NCI-H1048 (cell line): ENCODE measurements around the gene ELOVL2.

ENCODE experiments used
- DNase-seq: peaks from one replicate; lab custom pipeline; 2025; lab: John Stamatoyannopoulos, UW

The ELOVL2 gene

GRCh38 chr6:11056871-11057270 lies 12.8 kb upstream of the ELOVL2 start:
- DNase-seq, result no peak

GRCh38 chr6:11055127-11055627 lies 11.1 kb upstream of the ELOVL2 start:
- no peak for DNase-seq

- DNase-seq, result no peak
Observed at GRCh38 chr6:11054722-11055121, 10.6 kb upstream of the ELOVL2 start.

GRCh38 chr6:11053307-11053706 lies 9.2 kb upstream of the ELOVL2 start:
- no peak for DNase-seq

- DNase-seq, result no peak
Observed at GRCh38 chr6:11050731-11051130, 6.6 kb upstream of the ELOVL2 start.

GRCh38 chr6:11044712-11045167 lies 635 bp upstream of the ELOVL2 start:
- DNase-seq, result no peak

DNA sequence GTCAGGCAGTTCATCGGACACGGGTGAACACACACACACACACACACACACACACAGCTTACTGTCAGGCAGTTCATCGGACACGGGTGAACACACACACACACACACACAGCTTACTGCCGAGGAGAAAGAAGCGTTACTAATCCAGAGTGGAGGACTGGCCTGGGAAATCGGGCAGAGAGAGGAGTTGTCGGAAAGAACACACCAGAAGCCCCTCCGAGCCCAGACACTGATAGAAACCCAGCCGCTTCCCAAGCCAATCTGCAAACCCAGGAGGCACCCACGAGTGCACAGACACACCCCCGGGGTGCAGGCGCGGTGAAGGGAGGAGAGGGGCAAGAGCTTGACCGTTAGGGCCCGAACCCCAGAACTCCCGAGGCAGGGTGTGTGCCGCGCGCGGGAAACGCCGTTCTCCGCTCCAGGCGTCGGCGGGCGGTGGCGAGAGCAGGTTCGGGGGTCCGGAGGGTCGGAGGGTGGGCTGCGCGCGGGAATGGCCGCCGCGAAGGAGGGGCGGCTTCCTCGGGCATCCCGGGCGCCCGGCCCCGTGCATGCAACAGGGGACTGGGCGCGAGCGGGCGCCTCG lies 636 bp downstream of the ELOVL2 start:
- no peak for DNase-seq

- no peak for DNase-seq
Observed at GRCh38 chr6:11042750-11043377, 1.2 kb downstream of the ELOVL2 start.

DNA sequence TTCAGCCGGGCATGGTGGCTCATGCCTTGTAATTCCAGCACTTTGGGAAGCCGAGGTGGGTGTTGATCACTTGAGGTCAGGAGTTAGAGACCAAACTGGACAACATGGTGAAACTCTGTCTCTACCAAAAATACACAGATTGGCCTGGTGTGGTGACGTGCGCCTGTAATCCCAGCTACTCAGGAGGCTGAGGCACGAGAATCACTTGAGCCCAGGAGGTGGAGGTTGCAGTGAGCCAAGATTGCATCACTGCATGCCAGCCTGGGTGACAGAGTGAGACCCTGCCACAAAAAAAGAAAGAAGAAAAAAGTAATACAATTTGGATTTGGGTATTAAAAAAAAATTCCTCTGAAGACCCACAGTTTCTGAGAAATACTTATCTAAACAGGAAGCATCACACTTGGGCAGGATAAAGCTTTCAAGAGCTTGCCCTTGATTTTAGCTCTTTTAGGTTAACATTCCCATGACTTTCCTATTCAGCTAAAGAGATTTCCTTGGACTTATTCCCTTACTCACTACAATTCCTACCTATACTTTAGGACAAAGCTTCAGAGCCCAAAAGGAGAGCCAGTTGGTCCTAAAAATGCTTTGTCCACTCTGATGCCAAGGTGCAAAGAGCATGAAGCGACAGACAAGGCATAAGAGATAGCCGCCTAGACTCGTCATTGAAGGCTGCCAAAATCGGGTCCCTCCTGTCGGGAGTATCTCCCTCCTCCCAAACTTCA lies 1.9 kb downstream of the ELOVL2 start:
- DNase-seq, result no peak

DNA sequence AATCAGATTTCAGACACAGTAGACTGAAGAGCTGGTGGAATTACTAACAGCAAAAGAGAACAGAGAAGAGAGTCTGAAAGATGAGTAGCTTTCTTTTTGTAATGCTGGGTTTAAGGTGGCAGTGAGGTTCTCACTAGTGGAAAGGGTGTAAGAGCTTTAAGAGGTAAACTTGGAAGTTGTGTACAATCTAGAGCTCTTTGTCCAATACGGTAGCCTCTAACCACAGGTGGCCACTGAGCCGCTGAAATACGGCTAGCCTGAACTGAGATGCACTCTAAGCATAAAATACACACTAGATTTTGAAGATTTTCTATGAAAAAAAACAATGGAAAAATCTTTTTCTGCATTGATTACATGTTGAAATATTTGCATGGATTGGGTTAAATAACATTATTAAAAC lies 4.0 kb downstream of the ELOVL2 start:
- no peak for DNase-seq

GRCh38 chr6:11039040-11039439 lies 5.1 kb downstream of the ELOVL2 start:
- no peak for DNase-seq

- no peak for DNase-seq
Observed at GRCh38 chr6:11036977-11037430, 7.1 kb downstream of the ELOVL2 start.

- DNase-seq, result no peak
Observed at GRCh38 chr6:11036351-11036740, 7.8 kb downstream of the ELOVL2 start.

DNA sequence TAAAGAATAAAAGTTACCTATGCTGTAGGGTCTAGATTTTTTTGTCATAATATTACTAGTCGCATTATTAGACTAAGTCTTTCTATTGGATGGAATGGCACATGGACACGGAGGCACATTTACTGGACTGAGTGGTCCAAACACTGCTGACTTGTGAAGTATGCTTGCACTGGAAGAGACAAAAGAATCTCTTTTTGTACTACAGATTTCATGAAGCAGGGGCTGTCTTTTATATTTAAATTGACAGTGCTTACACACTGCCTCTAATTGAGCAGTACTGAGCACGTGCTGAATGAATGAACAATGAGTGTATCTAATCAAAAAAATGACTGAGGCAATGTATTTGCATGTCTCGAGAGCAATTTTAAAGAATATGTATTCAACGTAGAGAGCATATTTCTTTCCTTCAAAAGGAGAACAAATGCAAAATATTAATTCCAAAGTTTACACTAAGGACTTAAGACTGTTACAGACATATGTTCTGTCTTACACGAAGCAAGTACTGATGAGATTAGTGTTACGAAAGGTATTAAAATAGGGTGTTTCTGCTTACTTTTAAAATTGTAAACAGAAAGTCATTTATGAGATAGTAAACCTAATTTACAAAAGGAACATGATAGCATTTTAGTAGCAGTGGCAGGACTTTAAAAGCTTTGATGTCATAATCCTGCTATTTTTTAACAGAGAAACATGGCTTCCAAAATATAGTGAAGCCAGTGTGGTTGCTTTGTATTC lies 8.3 kb downstream of the ELOVL2 start:
- peak; percentile 53 for DNase-seq

- DNase-seq, result no peak
Observed at GRCh38 chr6:11033825-11034224, 10.3 kb downstream of the ELOVL2 start.

DNA sequence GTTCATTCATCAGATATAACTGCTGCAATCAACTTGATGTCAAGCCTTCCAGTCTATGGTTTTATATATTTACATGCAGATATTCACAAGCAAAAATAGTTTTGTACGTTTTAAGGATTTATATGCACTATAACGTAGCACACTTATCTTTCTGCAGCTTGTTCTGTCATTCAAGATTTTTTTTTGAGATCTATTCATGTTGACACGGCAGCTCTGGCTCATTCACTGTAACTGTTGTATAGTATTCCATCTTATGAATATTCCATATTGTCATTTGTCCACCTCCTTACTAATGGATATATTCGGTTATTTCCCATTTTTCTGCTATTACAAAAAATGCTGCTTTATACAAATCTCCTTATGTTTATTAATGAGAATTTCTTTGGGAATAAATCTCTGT lies 13.2 kb downstream of the ELOVL2 start:
- DNase-seq, result no peak

GRCh38 chr6:11028959-11029358 lies 15.1 kb downstream of the ELOVL2 start:
- DNase-seq, result no peak

DNA sequence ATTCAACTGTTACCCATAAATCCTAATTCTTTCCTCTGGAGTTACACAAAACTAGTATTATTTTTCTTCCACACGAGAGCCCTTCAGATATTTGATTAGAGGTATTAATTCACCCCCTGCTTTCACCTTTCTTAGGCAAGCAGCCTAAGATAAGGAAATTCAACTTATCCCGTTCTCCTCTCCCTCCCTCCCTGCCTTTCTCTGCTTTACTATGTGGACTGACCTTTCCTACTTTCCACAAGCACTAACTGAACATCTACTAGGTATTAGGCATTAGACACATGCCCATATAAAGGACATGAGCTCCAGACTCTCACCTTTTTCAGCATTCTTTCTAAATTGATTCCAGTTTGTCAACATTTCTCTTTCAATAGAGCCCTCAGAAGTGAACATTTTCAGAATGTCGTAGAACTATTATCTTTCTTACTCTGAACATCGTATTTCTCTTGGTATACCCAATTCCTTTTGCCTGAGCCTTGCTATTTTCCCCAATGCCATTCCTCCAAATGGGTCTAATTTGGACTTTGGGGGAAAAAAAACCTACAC lies 16.5 kb downstream of the ELOVL2 start:
- no peak for DNase-seq

GRCh38 chr6:11025921-11026635 lies 18.0 kb downstream of the ELOVL2 start:
- DNase-seq, result no peak

DNA sequence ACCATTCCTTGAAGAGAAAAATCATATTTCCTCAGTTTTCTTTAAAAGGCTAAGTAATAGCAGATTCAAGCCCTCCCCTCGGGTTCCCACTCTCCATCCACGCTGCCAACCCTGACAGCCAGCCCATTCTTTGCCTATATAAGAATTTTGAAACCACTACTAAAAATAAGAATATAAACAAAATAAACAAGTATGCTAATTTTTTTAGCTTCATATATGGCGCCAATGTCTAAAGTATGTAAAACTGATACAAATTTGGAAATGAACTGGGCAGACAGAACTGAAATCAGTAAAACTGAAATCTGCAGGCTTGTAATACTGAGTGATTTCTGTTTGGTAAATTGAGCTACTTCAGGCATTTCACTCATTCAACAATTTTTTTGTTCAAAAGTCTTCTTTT lies 19.0 kb downstream of the ELOVL2 start:
- no peak for DNase-seq

DNA sequence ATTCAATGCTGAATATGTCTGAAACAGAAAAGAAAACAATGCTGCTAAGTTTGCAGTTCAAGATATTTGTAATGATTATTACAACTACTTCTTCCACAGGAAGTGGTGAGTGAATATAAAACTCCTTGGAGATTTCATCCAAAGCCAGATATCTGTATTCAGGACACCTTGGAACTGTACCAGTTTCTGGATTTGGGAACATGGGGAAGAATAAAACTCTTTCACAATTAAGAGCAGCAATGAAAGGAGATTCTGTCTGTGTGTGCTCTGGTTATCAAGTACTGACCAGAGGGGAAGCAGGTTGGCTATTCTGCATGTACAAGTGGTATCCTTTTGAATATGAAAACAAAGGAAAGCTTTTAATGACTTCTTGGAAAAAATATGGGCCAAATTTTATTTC lies 21.1 kb downstream of the ELOVL2 start:
- DNase-seq, result no peak

- DNase-seq, result no peak
Observed at GRCh38 chr6:11021714-11022113, 22.4 kb downstream of the ELOVL2 start.
